Stimulated activated naive B cell treated with anti-CD40 and anti-IgM and Interleukin-4, amounts not matched to agents 10 μg/mL and 1 μg/mL and 100 μg/mL, for 72 hours (primary cell): Measurements from ENCODE around the gene TGM2.
A peak's percentile ranks its signal among the peaks of the same experiment; 100 is the strongest.

ENCODE experiments used
- ATAC-seq, 2 donors: fragments of 150-1000 bp; cut with Tn5 transposase; replicated peaks; 2 replicates each; pipeline ENCODE4 v1.10.0; 2021; ENCODE audit warnings: moderate library complexity in 1 of 2
- DNase-seq: peaks from one replicate; pipeline ENCODE4 v3.0.0; 2021
- H3K27ac Mint-ChIP-seq: one replicate; pipeline ENCODE4 v1.8.0; 2022; ENCODE audit warnings: mild to moderate bottlenecking, mixed read lengths
- H3K27me3 Mint-ChIP-seq, 2 donors: one replicate each; pipeline ENCODE4 v1.8.0; 2022; ENCODE audit warnings: mixed read lengths in 2 of 2
- H3K36me3 Mint-ChIP-seq, 2 donors: one replicate each; pipeline ENCODE4 v1.8.0; 2022; ENCODE audit warnings: mixed read lengths in 2 of 2, mild to moderate bottlenecking in 1 of 2
- H3K4me1 Mint-ChIP-seq, 2 donors: one replicate each; pipeline ENCODE4 v1.8.0; 2022; ENCODE audit warnings: mixed read lengths in 2 of 2, mild to moderate bottlenecking in 1 of 2
- H3K4me3 Mint-ChIP-seq, 2 donors: one replicate each; pipeline ENCODE4 v1.8.0; 2022; ENCODE audit warnings: mild to moderate bottlenecking in 2 of 2, mixed read lengths in 2 of 2, moderate library complexity in 1 of 2
- H3K9me3 Mint-ChIP-seq, 2 donors: one replicate each; pipeline ENCODE4 v1.8.0; 2022; ENCODE audit warnings: mixed read lengths in 2 of 2, mild to moderate bottlenecking in 1 of 2

TGM2 gene

GRCh38 chr20:38194971-38195504 lies 30.0 kb upstream of the TGM2 start:
- H3K9me3 Mint-ChIP-seq: peaks cover 4 to 9% of the 10 kb centered on the region in 2 donors
- H3K27me3 Mint-ChIP-seq: peaks cover 25 to 34% of the 10 kb centered on the region in 2 donors
- H3K36me3 Mint-ChIP-seq: peaks cover 2 to 7% of the 10 kb centered on the region in 2 donors
- peaks cover 28 to 45% of the 10 kb centered on the region in 2 donors for H3K4me1 Mint-ChIP-seq
- DNase-seq: no peak
- peak overlapping the region in 1 of 2 donors; percentile 21 for H3K4me3 Mint-ChIP-seq
- H3K27ac Mint-ChIP-seq: no peak overlapping the region
- no peak for ATAC-seq

- Mint-ChIP-seq H3K27ac (no peak overlapping the region), H3K27me3 (peaks cover 25% of the 10 kb centered on the region in 2 donors), H3K4me3 (no peak overlapping the region), H3K4me1 (peaks cover 28 to 45% of the 10 kb centered on the region in 2 donors), H3K9me3 (peaks cover 4 to 9% of the 10 kb centered on the region in 2 donors), H3K36me3 (peaks cover 2 to 7% of the 10 kb centered on the region in 2 donors)
- ATAC-seq (no peak), DNase-seq (no peak)
Measured at GRCh38 chr20:38193586-38194105, 28.6 kb upstream of the TGM2 start.

GRCh38 chr20:38192323-38192885 lies 27.3 kb upstream of the TGM2 start:
- Mint-ChIP-seq H3K4me1 (peaks cover 31 to 33% of the 10 kb centered on the region in 2 donors), H3K27ac (no peak overlapping the region), H3K27me3 (peaks cover 20 to 29% of the 10 kb centered on the region in 2 donors), H3K36me3 (peaks cover 2 to 7% of the 10 kb centered on the region in 2 donors), H3K4me3 (no peak overlapping the region), H3K9me3 (peaks cover 4 to 9% of the 10 kb centered on the region in 2 donors)
- ATAC-seq: no peak
- no peak for DNase-seq

- Mint-ChIP-seq H3K4me1 (peaks cover 24 to 25% of the 10 kb centered on the region in 2 donors), H3K27me3 (peaks cover 20 to 25% of the 10 kb centered on the region in 2 donors), H3K27ac (peak overlapping the region; percentile 44), H3K36me3 (peaks cover 2 to 3% of the 10 kb centered on the region in 2 donors), H3K4me3 (no peak overlapping the region), H3K9me3 (peaks cover 4 to 6% of the 10 kb centered on the region in 2 donors)
- ATAC-seq (no peak), DNase-seq (no peak)
Measured at GRCh38 chr20:38191654-38192053, 26.6 kb upstream of the TGM2 start.

DNA sequence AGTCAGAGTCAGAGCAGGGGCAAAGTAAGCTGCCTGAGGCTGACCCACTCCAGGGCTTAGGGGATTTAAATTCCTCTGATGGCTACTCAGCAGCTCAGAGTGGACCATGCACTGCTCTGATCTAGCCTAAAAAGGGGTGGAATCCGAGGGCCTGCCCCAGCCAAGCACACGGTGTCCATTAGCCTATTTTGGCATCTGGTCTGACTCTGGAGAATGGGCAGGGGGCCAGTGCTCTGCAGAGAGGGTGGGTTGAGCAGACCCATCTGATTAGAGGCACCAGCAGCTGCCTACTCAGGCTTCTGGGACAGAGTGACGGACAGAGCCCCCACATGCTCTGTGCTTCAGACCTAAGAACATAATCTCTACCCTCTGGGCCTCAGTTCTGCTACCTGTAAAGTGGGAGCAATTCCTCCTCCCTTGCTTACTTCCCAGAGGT lies 25.9 kb upstream of the TGM2 start:
- Mint-ChIP-seq H3K27me3 (peaks cover 20 to 25% of the 10 kb centered on the region in 2 donors), H3K4me1 (peaks cover 18 to 20% of the 10 kb centered on the region in 2 donors), H3K27ac (no peak overlapping the region), H3K9me3 (peaks cover 4 to 6% of the 10 kb centered on the region in 2 donors), H3K36me3 (peaks cover 2 to 3% of the 10 kb centered on the region in 2 donors), H3K4me3 (no peak overlapping the region)
- ATAC-seq: no peak
- no peak for DNase-seq

DNA sequence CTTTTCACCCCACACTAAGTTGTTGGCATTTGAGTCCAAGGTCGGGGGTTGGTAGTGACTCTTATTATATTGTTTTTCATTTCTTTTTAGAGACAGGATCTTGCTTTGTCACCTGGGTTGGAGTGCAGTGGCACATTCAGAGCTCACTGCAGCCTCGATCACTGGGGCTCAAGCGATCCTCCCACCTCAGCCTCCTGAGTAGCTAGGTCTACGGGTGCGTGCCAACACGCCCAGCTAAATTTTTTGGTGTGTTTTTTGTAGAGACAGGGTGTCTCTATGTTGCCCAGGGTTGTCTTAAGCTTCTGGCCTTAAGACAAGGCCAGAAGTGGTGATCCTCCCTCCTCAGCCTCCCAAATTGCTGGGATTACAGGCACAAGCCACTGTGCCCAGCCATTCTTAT lies 25.1 kb upstream of the TGM2 start:
- H3K36me3 Mint-ChIP-seq: peaks cover 2 to 3% of the 10 kb centered on the region in 2 donors
- no peak for DNase-seq
- no peak overlapping the region for H3K4me3 Mint-ChIP-seq
- ATAC-seq: no peak
- H3K27ac Mint-ChIP-seq: no peak overlapping the region
- H3K27me3 Mint-ChIP-seq: peaks cover 15 to 21% of the 10 kb centered on the region in 2 donors
- H3K9me3 Mint-ChIP-seq: peaks cover 4 to 6% of the 10 kb centered on the region in 2 donors
- H3K4me1 Mint-ChIP-seq: peaks cover 10 to 13% of the 10 kb centered on the region in 2 donors

DNA sequence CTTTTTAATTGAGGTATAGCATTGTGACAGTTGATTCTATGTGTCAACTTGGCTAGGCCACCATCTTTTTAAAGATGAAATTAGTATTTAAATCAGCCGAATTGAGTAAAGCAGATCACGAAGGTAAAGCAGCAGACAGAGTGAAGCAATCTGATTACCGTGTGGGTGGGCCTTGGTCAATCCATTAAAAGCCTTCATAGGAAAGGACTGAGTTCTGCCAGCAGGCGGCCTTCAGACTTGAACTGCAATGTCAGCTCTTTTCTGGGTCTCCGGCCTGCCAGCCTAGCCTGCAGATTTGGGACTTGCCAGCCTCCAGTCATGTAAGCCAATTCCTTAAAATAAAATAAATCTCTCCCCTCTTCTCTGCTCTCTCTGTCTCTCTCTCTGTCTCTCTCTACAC lies 22.4 kb upstream of the TGM2 start:
- Mint-ChIP-seq H3K9me3 (no peaks in the 10 kb centered on the region), H3K4me1 (peaks cover 0 to 7% of the 10 kb centered on the region in 2 donors), H3K27ac (no peak overlapping the region), H3K27me3 (peaks cover 0 to 14% of the 10 kb centered on the region in 2 donors), H3K4me3 (no peak overlapping the region), H3K36me3 (no peaks in the 10 kb centered on the region)
- DNase-seq (no peak), ATAC-seq (no peak)

GRCh38 chr20:38186788-38187221 lies 21.7 kb upstream of the TGM2 start:
- Mint-ChIP-seq H3K4me3 (no peak overlapping the region), H3K36me3 (no peaks in the 10 kb centered on the region), H3K4me1 (peaks cover 0 to 7% of the 10 kb centered on the region in 2 donors), H3K27me3 (peaks cover 0 to 14% of the 10 kb centered on the region in 2 donors), H3K27ac (no peak overlapping the region), H3K9me3 (peaks cover 0 to 3% of the 10 kb centered on the region in 2 donors)
- ATAC-seq (no peak), DNase-seq (no peak)

DNA sequence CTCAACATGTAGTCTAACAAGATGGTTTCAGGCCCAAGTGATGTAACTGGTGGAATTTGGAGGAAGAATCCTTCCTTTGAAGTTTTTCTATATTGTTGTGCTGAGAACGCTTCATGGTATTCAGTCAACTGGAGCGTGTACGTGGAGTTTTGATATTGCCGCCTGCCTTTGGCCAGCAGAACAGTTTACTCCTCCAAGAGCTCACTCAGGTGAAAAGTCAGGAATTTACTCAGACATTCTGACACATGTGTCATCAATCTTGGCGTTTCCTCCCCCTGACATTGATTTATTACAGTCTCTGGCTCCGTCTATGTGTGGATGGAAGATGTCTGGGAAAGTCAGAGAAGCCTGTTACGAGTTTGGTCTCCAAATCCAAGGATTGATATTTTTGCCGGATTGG lies 19.0 kb upstream of the TGM2 start:
- Mint-ChIP-seq H3K27me3 (peaks cover 15% of the 10 kb centered on the region in 2 donors), H3K4me1 (peaks cover 14 to 18% of the 10 kb centered on the region in 2 donors), H3K27ac (no peak overlapping the region), H3K4me3 (no peak overlapping the region), H3K9me3 (peaks cover 0 to 3% of the 10 kb centered on the region in 2 donors), H3K36me3 (peaks cover 0 to 2% of the 10 kb centered on the region in 2 donors)
- ATAC-seq (no peak), DNase-seq (no peak)

DNA sequence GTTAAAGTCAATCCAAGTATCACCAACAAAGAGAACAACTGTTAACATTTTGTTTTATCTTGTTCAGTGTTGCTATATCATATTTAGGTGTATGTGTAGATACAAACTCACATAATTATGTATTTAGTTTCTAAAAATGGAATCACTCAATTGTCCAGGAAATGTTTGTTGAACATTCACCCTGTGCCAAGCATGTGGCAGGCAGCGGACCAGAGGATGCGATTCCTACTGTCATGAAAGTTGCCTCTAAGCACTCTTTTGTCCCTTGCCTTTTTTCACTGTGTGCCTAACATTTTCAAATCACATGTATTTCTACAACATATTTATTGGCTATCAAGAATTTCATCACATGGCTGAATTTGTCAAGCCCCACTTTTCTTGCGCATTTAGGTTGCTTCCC lies 16.9 kb upstream of the TGM2 start:
- Mint-ChIP-seq H3K4me3 (no peak overlapping the region), H3K36me3 (peaks cover 0 to 2% of the 10 kb centered on the region in 2 donors), H3K4me1 (peaks cover 14% of the 10 kb centered on the region in 2 donors), H3K27ac (no peak overlapping the region), H3K9me3 (peaks cover 0 to 3% of the 10 kb centered on the region in 2 donors), H3K27me3 (peaks cover 21 to 33% of the 10 kb centered on the region in 2 donors)
- ATAC-seq: no peak
- DNase-seq: no peak

DNA sequence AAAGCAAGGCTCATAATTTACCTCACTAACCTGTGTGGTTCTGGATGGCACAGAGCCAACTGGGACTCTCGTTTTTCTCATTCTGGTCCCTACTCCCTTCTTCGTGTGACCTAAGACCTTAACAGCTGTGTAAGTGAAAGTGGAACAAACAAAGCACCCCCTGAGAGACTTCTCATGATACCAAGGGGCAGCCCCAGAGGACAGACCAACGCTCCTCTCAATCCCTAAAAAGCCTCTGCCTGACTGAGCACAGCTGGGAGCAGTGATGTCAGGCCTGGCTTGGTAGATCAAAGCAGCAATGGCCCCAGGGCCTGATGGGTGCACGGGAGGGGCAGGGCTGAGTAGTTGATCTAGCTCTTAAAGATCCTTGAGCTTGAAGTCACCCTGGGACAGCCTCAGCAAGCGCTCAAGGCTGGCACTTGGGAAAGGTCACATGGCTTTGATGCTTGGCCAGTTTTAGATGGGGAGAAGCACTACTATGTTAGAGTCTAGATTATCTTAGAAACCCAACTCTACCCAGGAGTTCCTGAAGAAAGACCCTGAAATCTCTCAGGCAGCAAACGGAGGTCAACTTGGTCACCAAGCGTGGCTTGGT lies 16.2 kb upstream of the TGM2 start:
- ATAC-seq (peak; percentile 98 to 99), DNase-seq (peak; percentile 74)
- Mint-ChIP-seq H3K36me3 (peaks cover 0 to 2% of the 10 kb centered on the region in 2 donors), H3K27me3 (peaks cover 22 to 39% of the 10 kb centered on the region in 2 donors), H3K4me3 (peak overlapping the region; percentile 6 to 17), H3K27ac (peak overlapping the region; percentile 82), H3K9me3 (peaks cover 0 to 3% of the 10 kb centered on the region in 2 donors), H3K4me1 (peaks cover 14% of the 10 kb centered on the region in 2 donors)

DNA sequence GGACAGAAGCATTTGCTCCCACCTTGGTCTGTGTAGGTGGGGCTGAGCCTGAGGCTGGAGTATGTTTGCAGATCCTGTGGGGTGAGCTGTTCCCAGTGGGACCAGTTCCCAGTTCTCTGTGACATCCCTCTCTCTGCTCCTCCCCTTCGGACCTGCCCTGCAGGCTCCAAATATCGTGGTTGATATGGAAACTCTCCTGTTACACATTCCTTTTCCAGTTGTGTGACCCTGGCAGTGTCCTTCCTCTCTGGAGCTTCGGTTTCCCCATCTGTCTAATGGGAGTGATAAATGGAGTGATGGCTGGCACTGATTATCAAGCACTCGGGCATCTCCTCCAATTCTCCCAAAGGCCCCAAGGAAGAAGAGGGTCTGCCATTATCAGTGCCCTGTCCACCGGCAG lies 15.7 kb upstream of the TGM2 start:
- H3K4me1 Mint-ChIP-seq: peaks cover 14% of the 10 kb centered on the region in 2 donors
- peaks cover 0 to 3% of the 10 kb centered on the region in 2 donors for H3K9me3 Mint-ChIP-seq
- H3K36me3 Mint-ChIP-seq: peaks cover 0 to 2% of the 10 kb centered on the region in 2 donors
- peak overlapping the region; percentile 82 for H3K27ac Mint-ChIP-seq
- DNase-seq (no peak), ATAC-seq (no peak)
- H3K4me3 Mint-ChIP-seq: peak overlapping the region in 1 of 2 donors; percentile 14
- peaks cover 22 to 39% of the 10 kb centered on the region in 2 donors for H3K27me3 Mint-ChIP-seq

GRCh38 chr20:38179846-38180245 lies 14.8 kb upstream of the TGM2 start:
- Mint-ChIP-seq H3K4me3 (no peak overlapping the region), H3K36me3 (peaks cover 0 to 2% of the 10 kb centered on the region in 2 donors), H3K27me3 (peaks cover 22 to 39% of the 10 kb centered on the region in 2 donors), H3K9me3 (peaks cover 0 to 3% of the 10 kb centered on the region in 2 donors), H3K27ac (no peak overlapping the region), H3K4me1 (peaks cover 14% of the 10 kb centered on the region in 2 donors)
- no peak for DNase-seq
- ATAC-seq: no peak

GRCh38 chr20:38178581-38178980 lies 13.5 kb upstream of the TGM2 start:
- peaks cover 0 to 3% of the 10 kb centered on the region in 2 donors for H3K9me3 Mint-ChIP-seq
- H3K36me3 Mint-ChIP-seq: peaks cover 0 to 2% of the 10 kb centered on the region in 2 donors
- H3K27ac Mint-ChIP-seq: no peak overlapping the region
- peaks cover 19 to 41% of the 10 kb centered on the region in 2 donors for H3K27me3 Mint-ChIP-seq
- H3K4me3 Mint-ChIP-seq: no peak overlapping the region
- DNase-seq (no peak), ATAC-seq (no peak)
- H3K4me1 Mint-ChIP-seq: peaks cover 14% of the 10 kb centered on the region in 2 donors
